Effector memory CD4-positive, alpha-beta T cell (primary cell): ENCODE data around the gene SERTAD3.
"Not testable (repeated sequence)": the region's sequence is repeated elsewhere in the genome, so short reads cannot be mapped to it uniquely, and the experiment has no call there.

ENCODE experiments used
- DNase-seq, 3 donors: peaks; one replicate each; pipeline ENCODE4 v3.0.0-alpha.2; 2020
- H3K27ac ChIP-seq: 2 replicates; pipeline ENCODE4 v1.7.0; 2013; ENCODE audit warnings: mild to moderate bottlenecking, low read length, moderate library complexity; ENCODE audit not compliant: insufficient read depth, poor library complexity, severe bottlenecking
- H3K27me3 ChIP-seq: replicated peaks from 2 replicates; pipeline ENCODE4 v1.7.0; 2013; ENCODE audit warnings: mild to moderate bottlenecking, low read length; ENCODE audit not compliant: insufficient read depth, control insufficient read depth, poor library complexity, severe bottlenecking
- H3K36me3 ChIP-seq: 2 replicates; pipeline ENCODE4 v1.7.0; 2013; ENCODE audit warnings: mild to moderate bottlenecking, low read length, moderate library complexity; ENCODE audit not compliant: control insufficient read depth, insufficient read depth
- H3K4me1 ChIP-seq: 2 replicates; pipeline ENCODE4 v1.7.0; 2013; ENCODE audit warnings: low read length, mild to moderate bottlenecking; ENCODE audit not compliant: control insufficient read depth, insufficient read depth, poor library complexity, severe bottlenecking
- H3K4me3 ChIP-seq: 2 replicates; pipeline ENCODE4 v1.7.0; 2013; ENCODE audit warnings: low read length, low read depth, mild to moderate bottlenecking; ENCODE audit not compliant: insufficient read depth, poor library complexity, severe bottlenecking
- H3K9me3 ChIP-seq: 2 replicates; pipeline ENCODE4 v1.7.0; 2013; ENCODE audit warnings: mild to moderate bottlenecking, low read length, moderate library complexity; ENCODE audit not compliant: control insufficient read depth

SERTAD3 gene

GRCh38 chr19:40458597-40458974, 14.5 kb upstream of the SERTAD3 start:
- no peak overlapping the region for H3K4me3 ChIP-seq
- no peaks in the 10 kb centered on the region for H3K4me1 ChIP-seq
- no peaks in the 10 kb centered on the region for H3K27me3 ChIP-seq
- DNase-seq = no peak
- no peaks in the 10 kb centered on the region for H3K36me3 ChIP-seq
- H3K9me3 ChIP-seq = no peaks in the 10 kb centered on the region
- H3K27ac ChIP-seq = no peak overlapping the region

- no peaks in the 10 kb centered on the region for H3K36me3 ChIP-seq
Measured at GRCh38 chr19:40457953-40458596, 13.9 kb upstream of the SERTAD3 start.

GRCh38 chr19:40457048-40457447, 12.9 kb upstream of the SERTAD3 start:
- H3K4me3 ChIP-seq = no peak overlapping the region
- no peaks in the 10 kb centered on the region for H3K27me3 ChIP-seq
- no peaks in the 10 kb centered on the region for H3K4me1 ChIP-seq
- no peaks in the 10 kb centered on the region for H3K9me3 ChIP-seq
- no peak for DNase-seq
- H3K27ac ChIP-seq = no peak overlapping the region
- no peaks in the 10 kb centered on the region for H3K36me3 ChIP-seq

More at GRCh38 chr19:40457953-40458596, 13.9 kb upstream of the SERTAD3 start:
- H3K27me3 ChIP-seq = no peaks in the 10 kb centered on the region
- no peaks in the 10 kb centered on the region for H3K4me1 ChIP-seq
- no peak for DNase-seq
- no peak overlapping the region for H3K27ac ChIP-seq
- no peaks in the 10 kb centered on the region for H3K9me3 ChIP-seq
- H3K4me3 ChIP-seq = no peak overlapping the region

- not testable (repeated sequence) for H3K27ac ChIP-seq, H3K4me3 ChIP-seq, H3K27me3 ChIP-seq, H3K36me3 ChIP-seq, H3K4me1 ChIP-seq, H3K9me3 ChIP-seq, DNase-seq
Measured at GRCh38 chr19:40453943-40454342, 9.8 kb upstream of the SERTAD3 start.

GRCh38 chr19:40453151-40453735, 9.1 kb upstream of the SERTAD3 start:
- Histone ChIP-seq H3K27ac (no peak overlapping the region), H3K9me3 (no peaks in the 10 kb centered on the region), H3K4me1 (no peaks in the 10 kb centered on the region), H3K27me3 (no peaks in the 10 kb centered on the region), H3K4me3 (no peak overlapping the region), H3K36me3 (no peaks in the 10 kb centered on the region)
- DNase-seq = no peak

GRCh38 chr19:40452016-40452415, 7.9 kb upstream of the SERTAD3 start:
- H3K27ac ChIP-seq = no peak overlapping the region
- no peaks in the 10 kb centered on the region for H3K9me3 ChIP-seq
- H3K36me3 ChIP-seq = no peaks in the 10 kb centered on the region
- DNase-seq = no peak
- no peak overlapping the region for H3K4me3 ChIP-seq
- H3K27me3 ChIP-seq = no peaks in the 10 kb centered on the region
- H3K4me1 ChIP-seq = no peaks in the 10 kb centered on the region

GRCh38 chr19:40450664-40451063, 6.5 kb upstream of the SERTAD3 start:
- H3K27me3 ChIP-seq = no peaks in the 10 kb centered on the region
- DNase-seq = no peak
- H3K27ac ChIP-seq = no peak overlapping the region
- no peaks in the 10 kb centered on the region for H3K36me3 ChIP-seq
- no peaks in the 10 kb centered on the region for H3K9me3 ChIP-seq
- no peak overlapping the region for H3K4me3 ChIP-seq
- H3K4me1 ChIP-seq = no peaks in the 10 kb centered on the region

GRCh38 chr19:40449506-40449905, 5.4 kb upstream of the SERTAD3 start:
- no peak for DNase-seq
- Histone ChIP-seq H3K27ac (no peak overlapping the region), H3K36me3 (no peaks in the 10 kb centered on the region), H3K4me3 (no peak overlapping the region), H3K9me3 (no peaks in the 10 kb centered on the region), H3K4me1 (peaks cover 3% of the 10 kb centered on the region), H3K27me3 (no peaks in the 10 kb centered on the region)

- no peak for DNase-seq
- no peak overlapping the region for H3K27ac ChIP-seq
- no peaks in the 10 kb centered on the region for H3K9me3 ChIP-seq
- peaks cover 8% of the 10 kb centered on the region for H3K4me1 ChIP-seq
- H3K4me3 ChIP-seq = no peak overlapping the region
- H3K27me3 ChIP-seq = no peaks in the 10 kb centered on the region
- peaks cover 6% of the 10 kb centered on the region for H3K36me3 ChIP-seq
Measured at GRCh38 chr19:40446263-40446784, 2.2 kb upstream of the SERTAD3 start.

GRCh38 chr19:40445780-40446262, 1.7 kb upstream of the SERTAD3 start:
- H3K9me3 ChIP-seq = no peaks in the 10 kb centered on the region
- H3K36me3 ChIP-seq = peaks cover 11% of the 10 kb centered on the region
- H3K4me1 ChIP-seq = peaks cover 8% of the 10 kb centered on the region
- no peaks in the 10 kb centered on the region for H3K27me3 ChIP-seq
- H3K4me3 ChIP-seq = no peak overlapping the region
- DNase-seq = no peak
- H3K27ac ChIP-seq = no peak overlapping the region
